Stimulated activated CD4-positive, alpha-beta T cell treated with anti-CD3 and anti-CD28 coated beads, Interleukin-1b, Interleukin-23, amount 100 ng/mL, for 24 hours (primary cell): ENCODE results near the gene RABEP2.
"Not testable (repeated sequence)": the region's sequence is repeated elsewhere in the genome, so short reads cannot be mapped to it uniquely, and the experiment has no call there.

Experiments used
- DNase-seq, 4 experiments: peaks; one replicate each; pipeline ENCODE4 v3.0.0-alpha.2; 2020; ENCODE audit warnings: low read depth in 4 of 4, low spot score in 1 of 4

The RABEP2 gene

DNA sequence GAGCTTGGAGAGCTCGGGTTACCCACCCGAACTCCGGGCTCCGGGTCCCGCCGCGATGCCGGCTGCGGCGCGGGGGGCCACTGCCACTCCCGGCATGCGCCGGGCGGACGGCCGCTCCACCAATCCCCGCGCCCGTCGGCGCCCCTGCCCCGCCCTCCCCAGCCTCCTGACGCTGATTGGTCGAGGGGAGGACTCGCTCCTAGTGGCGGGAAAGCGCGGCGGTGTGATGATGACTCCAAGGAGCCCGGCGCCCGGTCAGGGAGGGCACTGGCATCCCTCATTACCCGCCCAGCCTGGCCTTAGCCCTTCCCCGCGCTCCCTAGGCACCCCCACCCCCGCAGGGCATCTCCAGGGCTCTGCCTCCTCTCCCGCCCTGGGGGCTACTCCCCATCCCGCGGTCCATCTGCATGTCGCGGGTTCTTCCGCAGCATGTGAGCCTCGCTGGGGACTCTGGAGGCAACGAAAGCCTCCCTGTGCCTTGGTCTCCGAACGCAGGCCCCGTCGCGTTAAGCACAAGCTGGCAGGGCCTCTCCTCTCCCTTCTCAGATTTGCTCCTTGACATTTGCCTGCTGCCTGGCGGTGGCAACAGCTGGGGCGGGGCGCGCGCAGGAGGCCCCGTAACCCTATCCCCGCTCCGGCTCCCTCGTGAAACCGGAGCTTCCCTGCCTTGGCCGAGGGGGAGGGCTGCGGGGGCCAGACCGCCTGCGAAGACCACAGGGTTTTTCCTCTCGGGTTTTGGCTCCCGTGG is 45.0 kb downstream of the RABEP2 start:
- DNase-seq: peak; percentile 75 to 92 (median 84)

DNA sequence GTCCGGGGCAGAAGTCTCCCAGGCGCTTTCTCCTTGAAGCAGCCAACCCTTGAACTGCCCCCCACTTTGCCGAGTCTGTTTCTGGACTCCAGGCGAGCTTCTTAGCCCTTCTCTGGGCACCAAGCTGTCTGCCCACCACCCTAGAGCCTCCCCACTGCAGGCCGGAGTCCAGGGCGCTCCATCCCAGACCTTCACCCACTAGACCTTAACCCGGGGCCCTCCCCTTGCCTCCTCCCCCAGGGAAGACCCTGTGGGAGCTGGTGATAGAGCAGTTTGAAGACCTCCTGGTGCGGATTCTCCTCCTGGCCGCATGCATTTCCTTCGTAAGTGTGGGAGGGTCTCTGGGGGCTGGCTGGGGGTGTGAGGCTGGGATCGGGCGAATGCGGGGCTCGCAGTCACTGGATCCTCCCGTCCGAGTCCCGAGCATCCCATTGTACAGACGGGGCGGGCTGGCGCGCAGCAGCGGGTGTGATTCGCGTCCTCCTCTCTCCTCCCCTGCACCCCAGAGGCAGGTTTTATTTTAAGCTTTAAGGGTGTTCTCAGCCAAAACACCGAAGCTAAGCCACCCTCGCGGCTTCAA is 45.7 kb downstream of the RABEP2 start:
- no peak for DNase-seq

DNA sequence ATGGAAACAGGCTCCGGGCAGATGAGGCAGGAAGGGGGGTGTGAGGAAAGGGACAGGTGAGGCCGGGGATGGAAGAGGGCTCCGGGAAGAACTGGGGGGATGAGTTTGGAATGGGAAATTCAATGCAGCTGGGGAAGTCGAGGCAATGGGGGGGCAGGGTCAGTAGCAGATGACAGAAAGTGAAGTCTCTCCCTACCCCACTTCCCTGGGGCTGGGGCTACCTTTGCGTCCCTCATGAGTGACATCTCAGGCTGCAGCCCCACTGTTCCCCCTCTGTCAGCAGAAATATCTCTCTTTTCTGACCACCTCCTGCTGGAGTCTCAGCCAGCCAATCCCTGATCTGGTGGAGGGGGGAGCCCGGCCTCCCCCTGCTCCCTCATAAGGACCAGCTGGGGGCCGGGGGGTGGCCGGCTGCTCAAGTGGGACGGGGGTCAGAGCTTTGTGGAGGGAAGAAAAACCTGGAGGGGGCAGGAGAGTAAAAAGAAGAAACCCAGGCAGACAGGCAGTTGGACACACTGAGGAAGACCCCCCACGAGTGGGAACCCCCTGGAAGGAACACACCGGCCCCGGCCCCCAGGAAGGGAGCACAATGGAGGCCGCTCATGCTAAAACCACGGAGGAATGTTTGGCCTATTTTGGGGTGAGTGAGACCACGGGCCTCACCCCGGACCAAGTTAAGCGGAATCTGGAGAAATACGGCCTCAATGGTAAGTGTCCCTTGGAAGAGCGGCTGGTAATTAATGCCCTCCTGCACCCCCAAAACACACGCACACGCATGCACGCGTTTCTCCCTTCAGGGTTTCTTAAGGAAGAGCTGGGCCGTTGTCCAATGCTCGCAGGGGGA is 46.7 kb downstream of the RABEP2 start, which contains the start of gene ATP2A1:
Gene ATP2A1 (plus strand): TSS at position 406 of the 844 bp plus-strand sequence. CDS start 184 bp downstream, at position 590.
- DNase-seq: no peak

DNA sequence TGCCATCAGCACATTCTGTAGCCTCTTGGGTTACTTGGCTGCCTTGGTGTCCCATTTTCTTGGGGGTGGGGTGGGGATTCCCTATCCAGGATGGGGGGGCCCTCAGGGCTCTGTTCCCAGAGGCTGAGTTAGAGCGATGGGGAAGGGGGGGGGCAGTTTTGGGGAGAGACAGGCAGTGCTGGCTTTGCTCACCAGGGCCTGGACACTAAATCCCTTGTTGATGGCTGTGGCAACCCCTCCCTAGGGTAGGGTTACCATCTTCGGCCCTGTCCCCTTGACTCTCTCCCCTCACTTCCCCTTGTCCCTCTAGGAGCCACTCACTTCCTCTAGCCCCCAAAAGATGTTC is 47.4 kb downstream of the RABEP2 start:
- DNase-seq: no peak

DNA sequence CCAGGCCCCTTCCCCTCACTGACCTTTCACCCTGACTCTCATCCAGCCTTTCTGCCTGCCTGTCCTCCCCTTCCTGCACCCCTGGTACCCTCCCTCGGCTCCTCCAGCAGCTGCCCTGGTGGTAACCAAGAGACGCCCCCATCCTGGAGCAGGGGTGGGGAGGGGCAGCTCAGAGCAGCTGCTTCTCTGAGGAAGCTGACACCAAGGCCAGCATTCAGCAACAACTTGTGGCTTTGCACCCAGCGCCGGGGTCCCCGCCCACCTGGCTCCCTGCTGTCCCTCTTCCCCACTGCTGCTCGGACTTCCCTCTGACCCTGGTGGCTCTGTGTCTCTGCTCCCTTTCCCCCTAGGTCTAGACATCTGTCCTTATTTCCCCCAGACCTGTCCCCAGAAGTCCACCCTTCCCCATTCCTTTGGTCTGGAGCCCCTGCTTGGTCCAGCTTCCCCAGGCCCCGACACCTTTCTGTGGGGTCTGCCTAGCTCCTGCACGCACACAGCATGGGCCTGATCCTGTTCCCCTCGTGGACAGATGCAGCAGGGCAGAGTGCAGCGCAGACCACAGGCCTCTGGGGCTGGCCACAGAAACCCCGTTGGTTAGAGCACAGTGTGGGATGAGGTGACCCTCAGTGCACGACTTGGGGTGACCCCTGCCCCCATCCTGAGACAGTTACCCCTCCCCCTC is 47.9 kb downstream of the RABEP2 start:
- DNase-seq: no peak

DNA sequence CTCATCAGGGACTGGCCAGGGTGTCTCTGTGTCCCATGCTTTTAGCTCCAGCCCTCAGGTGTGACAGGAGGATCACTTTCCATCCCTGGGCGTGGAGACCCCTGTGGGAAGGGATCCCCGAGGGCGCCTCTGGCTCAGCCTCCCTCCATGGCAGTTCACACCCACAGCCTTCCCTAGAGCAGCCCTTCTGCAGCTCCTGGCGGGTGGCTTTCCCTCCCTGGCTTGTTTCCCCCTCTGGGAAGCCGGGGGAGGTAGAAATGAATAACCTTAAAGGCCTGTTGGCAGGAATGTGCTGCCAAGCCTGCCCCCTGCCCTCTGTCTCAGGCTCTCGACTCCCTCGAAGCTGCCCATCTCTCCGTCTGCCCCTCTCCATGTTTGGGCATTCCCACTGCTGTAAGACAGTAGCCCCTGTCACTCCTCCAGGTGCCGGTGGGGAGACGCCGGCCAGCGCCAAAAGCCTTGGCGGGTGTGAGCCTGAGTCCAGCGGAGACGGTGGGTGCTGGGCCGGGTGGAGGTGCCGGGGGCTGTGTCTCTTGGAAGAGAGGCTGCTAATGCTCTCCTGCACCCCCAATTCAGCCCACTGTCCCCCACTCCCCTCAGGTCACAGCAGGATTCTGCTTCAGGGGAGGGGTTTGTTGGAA is 48.9 kb downstream of the RABEP2 start:
- no peak for DNase-seq

DNA sequence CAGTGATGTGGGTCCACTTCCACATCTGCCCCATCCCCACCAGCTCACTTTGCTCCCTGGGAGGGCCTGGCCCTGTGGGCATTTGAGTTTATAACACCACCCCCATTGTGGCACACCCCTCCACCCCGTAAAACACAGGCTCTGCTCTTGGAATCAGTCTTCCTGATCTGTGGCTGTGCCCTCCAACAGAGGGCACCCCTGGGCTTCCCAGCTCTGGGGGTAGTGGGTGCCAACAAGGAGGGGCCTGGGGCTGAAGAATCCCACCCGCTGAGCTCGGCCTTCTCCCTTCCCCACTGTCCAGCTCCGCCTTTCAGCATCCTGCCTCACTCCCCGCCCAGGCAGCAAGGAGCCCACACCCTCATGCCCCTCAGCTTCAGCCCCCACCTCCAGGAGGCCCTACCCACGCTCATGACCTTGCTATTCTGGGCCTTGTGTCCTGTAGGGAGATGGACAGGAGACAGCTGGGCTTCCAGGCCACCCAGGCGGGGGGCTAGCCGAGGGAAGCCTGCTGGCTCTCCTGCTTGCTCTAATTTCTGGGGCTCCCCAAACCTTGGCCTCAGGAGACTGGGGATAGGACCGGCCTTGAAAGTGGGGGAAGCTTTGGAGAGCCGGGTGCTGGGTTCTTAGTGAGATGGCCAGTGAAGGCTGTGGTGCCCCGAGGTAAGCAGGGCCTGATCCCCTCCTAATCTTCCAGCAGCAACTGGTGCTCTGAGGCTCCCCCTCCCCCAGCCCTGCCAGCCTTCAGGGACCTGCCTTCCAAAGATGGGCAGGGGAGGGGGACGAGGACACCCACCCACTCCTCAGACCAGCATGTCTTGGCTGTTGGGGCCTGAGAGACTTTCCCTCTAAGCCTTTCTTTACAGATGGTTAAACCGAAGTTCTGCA is 49.7 kb downstream of the RABEP2 start:
- DNase-seq: no peak

DNA sequence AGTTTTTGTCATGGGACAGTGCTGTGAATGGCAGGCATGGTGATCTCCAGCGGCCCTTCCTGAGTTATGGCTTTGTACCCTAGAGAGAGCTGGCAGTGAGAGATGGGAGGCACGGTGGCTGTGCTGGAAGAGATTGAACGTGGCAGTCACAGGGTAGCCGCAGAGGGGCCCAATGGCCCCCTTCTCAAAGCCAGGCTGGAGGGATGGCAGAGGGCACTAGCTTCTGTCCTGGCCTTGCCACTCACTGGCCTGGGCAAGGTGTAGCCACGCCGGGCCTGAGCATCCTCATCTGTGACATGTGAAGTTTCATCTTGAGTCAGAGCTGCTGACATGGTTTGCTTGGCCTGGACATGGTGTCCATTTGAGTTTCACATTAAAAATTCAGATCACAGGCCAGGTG is 50.6 kb downstream of the RABEP2 start:
- no peak for DNase-seq

DNA sequence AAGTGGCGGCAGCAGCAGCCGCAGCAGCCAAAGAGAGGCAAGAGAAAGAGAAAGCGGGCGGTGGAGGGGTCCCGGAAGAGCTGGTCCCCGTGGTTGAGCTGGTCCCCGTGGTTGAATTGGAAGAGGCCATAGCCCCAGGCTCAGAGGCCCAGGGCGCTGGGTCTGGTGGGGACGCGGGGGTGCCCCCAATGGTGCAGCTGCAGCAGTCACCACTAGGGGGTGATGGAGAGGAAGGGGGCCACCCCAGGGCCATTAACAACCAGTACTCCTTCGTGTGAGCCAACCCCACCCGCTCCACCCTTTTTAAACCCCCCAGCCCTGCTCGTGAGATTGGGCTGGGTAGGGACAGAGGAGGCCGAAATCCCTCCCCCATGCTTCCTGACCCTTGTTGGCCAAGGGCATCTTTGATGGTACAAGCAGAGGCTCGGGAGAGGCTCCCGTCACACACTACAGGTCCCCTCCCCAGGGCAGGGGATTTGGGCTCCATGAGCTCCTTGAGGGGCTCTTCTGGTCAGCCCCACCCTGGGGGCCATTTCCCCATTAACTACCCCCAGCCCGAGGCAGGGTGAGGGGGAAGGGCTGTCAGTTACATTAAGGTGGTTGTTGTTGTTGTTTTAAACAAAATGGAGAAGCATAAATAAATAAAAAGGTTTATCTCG is 51.4 kb downstream of the RABEP2 start:
- DNase-seq: peak in 3 of 4 experiments; percentile 31 to 34 (median 33)

DNA sequence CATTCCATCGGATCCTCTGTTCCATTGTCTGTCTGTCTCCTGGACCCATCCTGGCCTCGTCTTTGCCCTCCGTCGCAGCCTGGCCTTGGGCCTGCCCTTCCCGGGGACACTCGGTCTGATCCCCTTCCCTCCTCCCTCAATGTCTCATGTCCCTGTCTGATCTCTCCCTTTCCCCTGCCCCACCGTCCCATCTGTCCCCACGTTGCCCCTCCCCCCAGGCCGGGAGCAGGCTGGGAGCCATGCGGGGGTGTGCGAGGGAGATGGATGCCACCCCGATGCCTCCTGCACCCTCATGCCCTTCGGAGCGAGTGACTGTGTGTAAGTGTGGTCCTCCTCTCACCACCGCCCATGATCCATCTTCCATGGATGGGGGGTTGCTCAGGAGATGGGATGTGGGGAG is 52.1 kb downstream of the RABEP2 start:
- DNase-seq: no peak

DNA sequence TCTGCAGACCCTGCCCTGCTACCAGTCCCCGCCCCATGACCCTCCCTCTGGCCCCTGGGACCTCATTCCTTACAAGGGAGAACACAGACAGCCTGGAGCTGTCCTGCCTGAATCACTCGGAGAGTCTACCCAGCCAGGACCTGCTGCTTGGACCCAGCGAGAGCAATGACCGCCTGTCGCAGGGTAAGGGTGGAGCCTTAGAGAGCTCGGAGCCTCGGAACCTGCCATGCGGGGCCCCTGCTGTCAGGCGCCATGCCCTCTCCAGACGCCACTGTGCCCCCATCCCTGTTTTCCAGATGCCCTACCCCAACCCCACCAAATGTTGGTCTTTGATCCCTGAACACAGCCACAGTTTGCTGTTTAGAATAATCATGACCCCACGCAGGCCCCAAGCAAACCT is 55.8 kb downstream of the RABEP2 start:
- no peak for DNase-seq

DNA sequence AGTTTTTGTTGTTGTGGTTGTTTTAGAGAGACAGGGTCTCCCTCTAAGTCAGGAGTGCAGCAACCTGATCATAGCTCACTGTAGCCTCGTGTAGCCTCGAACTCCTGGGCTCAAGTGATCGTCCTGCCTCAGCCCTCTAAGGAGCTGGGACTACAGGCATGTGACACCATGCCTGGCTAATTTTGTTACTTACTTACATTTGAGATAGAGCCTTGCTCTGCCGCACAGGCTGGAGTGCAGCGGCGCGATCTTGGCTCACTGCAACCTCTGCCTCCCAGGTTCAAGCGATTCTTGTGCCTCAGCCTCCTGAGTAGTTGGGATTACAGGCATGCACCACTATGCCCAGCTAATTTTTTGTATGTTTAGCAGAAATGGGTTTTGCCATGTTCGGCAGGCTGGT is 57.4 kb downstream of the RABEP2 start:
- DNase-seq: not testable (repeated sequence)

DNA sequence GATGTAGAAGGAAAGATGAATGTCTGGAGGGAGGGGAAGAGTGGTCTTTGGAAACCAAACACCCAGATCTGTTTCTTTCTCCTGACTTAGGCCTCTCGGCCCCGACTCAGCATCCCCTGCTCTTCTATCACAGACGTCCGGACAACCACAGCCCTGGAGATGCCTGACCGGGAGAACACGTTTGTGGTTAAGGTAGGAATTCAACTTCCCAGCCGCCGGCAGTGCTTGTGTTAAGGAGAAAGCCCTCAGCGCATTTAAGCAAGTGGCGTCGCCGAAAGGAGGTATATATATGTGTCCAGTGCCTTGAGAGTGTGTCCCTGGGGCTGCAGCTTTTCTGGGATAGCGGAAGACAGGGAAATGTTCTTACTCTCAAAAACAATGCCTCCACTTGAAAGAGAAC is 57.8 kb downstream of the RABEP2 start:
- no peak for DNase-seq

DNA sequence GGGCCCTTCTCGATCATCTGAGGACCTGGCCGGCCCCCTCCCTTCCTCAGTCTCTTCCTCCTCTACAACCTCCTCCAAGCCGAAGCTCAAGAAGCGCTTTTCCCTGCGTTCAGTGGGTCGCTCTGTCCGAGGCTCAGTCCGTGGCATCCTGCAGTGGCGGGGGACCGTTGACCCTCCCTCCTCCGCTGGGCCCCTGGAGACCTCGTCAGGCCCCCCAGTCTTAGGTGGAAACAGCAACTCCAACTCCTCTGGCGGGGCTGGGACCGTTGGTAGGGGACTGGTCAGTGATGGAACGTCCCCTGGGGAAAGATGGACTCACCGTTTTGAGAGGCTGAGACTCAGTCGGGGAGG is 58.6 kb downstream of the RABEP2 start:
- DNase-seq: no peak

DNA sequence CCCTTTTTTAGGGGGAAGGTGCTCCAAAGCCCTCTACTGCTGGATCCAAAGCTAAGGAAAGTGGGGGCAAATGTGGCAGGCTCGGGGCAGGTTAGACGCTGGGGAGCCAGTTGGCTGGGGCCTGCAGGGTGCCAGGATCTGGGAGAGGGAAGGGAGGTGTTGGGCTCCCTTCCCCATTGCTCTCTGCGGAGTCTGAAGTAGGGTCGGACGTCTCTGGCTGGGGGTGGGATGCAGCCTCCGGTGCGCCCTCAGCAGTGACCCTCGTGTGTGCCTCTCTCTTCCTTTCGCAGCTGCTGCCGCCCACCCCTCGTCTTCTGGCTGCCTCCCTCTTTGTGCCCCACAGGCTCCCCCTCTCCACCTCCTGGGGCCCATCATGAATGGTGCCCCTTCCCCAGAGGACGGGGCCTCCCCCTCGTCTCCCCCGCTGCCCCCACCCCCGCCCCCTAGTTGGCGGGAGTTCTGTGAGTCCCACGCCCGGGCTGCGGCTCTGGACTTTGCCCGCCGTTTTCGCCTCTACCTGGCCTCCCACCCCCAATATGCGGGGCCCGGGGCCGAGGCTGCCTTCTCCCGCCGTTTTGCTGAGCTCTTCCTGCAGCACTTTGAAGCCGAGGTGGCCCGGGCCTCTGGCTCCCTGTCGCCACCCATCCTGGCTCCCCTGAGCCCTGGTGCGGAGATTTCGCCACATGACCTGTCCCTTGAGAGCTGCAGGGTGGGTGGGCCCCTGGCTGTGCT is 59.1 kb downstream of the RABEP2 start:
- DNase-seq: no peak

DNA sequence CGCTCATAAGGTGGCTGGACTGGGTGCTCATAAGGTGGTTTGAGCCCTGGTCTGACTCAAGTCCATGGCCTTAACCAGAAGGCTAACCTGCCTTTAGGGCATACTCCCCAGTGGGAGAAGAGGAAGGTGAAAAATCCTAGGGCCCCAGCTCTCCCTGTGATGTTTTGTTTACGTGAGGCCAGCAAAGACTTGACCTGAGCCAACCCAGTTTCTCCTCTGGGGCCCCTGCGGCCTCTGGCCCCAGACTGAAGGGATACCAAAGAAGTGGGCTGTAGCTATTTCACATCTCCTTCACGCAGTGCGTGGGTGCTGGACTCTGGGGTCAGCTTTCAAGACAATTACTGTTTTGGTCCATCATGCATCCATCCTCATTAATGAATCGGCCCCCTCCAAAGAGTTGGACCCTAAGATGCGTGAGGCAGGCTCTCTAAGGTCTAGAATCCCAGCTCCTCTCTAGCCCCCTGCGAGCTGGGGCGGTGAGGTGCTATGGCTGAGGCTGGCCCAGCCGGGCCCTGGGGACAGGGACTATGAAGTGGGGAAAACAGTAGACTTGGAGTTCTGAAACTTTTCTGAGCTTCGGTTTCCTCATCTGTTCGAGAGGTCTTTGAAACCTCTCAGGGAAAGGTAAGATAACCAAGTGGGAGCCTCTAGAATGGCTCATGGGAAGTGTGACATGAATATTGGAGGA is 59.9 kb downstream of the RABEP2 start:
- no peak for DNase-seq

DNA sequence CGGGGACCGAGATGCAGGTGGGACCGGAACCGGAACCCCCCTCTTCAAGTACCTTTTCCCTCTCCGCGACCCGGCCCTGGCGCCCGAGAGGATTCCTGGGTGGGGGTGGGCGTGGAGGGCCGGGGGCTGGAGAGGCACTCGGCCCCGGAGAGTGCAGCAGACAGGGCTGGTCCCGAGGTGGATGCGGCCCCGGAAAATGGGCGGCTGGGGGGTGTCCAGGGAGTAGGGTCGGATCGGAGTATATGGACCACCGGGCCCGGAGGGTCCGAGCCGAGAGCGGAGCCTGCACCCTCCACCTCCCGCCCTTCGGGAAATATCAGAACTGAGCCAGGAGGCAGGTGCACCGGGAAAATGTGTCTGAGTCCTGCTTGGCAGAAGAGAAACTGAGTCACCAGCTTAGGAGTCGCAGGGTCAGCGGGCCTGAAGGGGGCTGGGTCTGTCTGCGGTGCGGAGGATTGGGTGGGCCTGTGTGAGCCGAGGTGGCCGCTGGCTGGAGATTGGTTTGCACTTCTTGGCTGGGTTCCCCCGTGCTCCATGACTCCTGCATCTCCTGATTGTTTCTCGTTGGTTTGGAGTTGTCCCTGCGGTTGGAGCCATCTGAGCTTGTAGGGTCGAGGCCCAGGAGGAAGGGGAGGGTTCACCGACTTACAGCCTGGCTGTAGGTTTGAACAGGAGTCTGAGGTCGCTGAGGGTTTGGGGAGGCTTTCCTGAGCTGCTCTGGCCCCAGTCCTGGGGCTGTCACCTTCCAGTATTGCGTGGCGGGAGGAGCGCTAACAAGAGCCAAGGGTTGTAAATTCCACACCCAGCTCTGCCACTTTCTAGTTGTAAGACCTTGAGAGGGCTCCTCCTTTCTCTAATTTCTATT is 60.9 kb downstream of the RABEP2 start:
- DNase-seq: no peak
